Germinal center (tissue), 1 donor: ENCODE results near the gene TGFBR3.

Experiments
- DNase-seq: peaks from one replicate; pipeline ENCODE4 v3.0.0; 2012; ENCODE audit warnings: mixed read lengths, low spot score

TGFBR3 gene

GRCh38 chr1:91708691-91709090 is 177.3 kb downstream of the TGFBR3 start:
- DNase-seq: no peak

GRCh38 chr1:91707890-91708218 is 178.1 kb downstream of the TGFBR3 start:
- DNase-seq: no peak

GRCh38 chr1:91707114-91707889 is 178.6 kb downstream of the TGFBR3 start:
- no peak for DNase-seq

GRCh38 chr1:91706140-91706957 is 179.6 kb downstream of the TGFBR3 start:
- DNase-seq: no peak

- no peak for DNase-seq
Measured at GRCh38 chr1:91704746-91705145, 181.2 kb downstream of the TGFBR3 start.

- DNase-seq: no peak
Measured at GRCh38 chr1:91703095-91703494, 182.9 kb downstream of the TGFBR3 start.

- no peak for DNase-seq
Measured at GRCh38 chr1:91701472-91701869, 184.5 kb downstream of the TGFBR3 start.

- DNase-seq: no peak
Measured at GRCh38 chr1:91700771-91701471, 185.0 kb downstream of the TGFBR3 start.

- no peak for DNase-seq
Measured at GRCh38 chr1:91700332-91700731, 185.6 kb downstream of the TGFBR3 start.

- DNase-seq: no peak
Measured at GRCh38 chr1:91699339-91699974, 186.5 kb downstream of the TGFBR3 start.

GRCh38 chr1:91697861-91698260 is 188.1 kb downstream of the TGFBR3 start:
- DNase-seq: no peak

GRCh38 chr1:91697416-91697815 is 188.5 kb downstream of the TGFBR3 start:
- no peak for DNase-seq

- no peak for DNase-seq
Measured at GRCh38 chr1:91696321-91696720, 189.6 kb downstream of the TGFBR3 start.

GRCh38 chr1:91693557-91693956 is 192.4 kb downstream of the TGFBR3 start:
- no peak for DNase-seq

GRCh38 chr1:91691525-91691924 is 194.4 kb downstream of the TGFBR3 start:
- DNase-seq: no peak

- no peak for DNase-seq
Measured at GRCh38 chr1:91689641-91690481, 196.1 kb downstream of the TGFBR3 start.

- no peak for DNase-seq
Measured at GRCh38 chr1:91687452-91687851, 198.5 kb downstream of the TGFBR3 start.

- no peak for DNase-seq
Measured at GRCh38 chr1:91685994-91686393, 200.0 kb downstream of the TGFBR3 start.

- no peak for DNase-seq
Measured at GRCh38 chr1:91684481-91685196, 201.3 kb downstream of the TGFBR3 start.

GRCh38 chr1:91683598-91683951 is 202.4 kb downstream of the TGFBR3 start:
- DNase-seq: no peak
